Right lobe of liver (tissue), 4 donors: ENCODE results near the gene TBC1D25.

Experiments
- POLR2A ChIP-seq: fragments of 450-650 bp; IDR thresholded peaks from one replicate; pipeline ENCODE4 v1.6.1; 2017; ENCODE audit warnings: antibody characterized with exemption, mild to moderate bottlenecking
- TF ChIP-seq, protein P1 (sequence below), 4 donors: fragments of 200-600 bp in 3 of 4; fragments of 450-650 bp in 1 of 4; IDR thresholded peaks; one replicate each; pipeline versions ENCODE4 v1.5.1 to v1.8.0; 2016 to 2022; ENCODE audit warnings: antibody characterized with exemption in 4 of 4, mild to moderate bottlenecking in 2 of 4
- donor health status: DM: no; HTN: no; CAD: no.
- donor health status: DM: no; HTN: no; CAD: no.
- donor health status: DM: no; HTN: yes; CAD: no.

DNA sequence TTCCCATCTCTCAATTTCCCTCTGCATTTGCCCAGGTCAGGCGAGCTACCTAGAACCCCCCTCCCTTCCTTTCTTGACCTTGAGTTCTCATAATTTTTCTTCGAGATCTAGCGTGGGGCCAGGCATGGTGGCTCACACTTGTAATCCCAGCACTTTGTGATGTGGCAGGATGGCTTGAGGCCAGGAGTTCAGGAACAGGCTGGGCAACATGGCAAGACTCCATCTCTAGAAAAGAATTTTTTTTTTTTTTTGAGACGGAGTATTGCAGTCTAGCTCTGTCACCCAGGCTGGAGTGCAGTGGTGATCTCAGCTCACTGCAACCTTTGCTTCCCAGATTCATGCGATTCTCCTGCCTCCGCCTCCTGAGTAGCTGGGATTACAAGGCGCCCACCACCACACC, 35.3 kb upstream of the TBC1D25 start:
- TF ChIP-seq, protein P1, sequence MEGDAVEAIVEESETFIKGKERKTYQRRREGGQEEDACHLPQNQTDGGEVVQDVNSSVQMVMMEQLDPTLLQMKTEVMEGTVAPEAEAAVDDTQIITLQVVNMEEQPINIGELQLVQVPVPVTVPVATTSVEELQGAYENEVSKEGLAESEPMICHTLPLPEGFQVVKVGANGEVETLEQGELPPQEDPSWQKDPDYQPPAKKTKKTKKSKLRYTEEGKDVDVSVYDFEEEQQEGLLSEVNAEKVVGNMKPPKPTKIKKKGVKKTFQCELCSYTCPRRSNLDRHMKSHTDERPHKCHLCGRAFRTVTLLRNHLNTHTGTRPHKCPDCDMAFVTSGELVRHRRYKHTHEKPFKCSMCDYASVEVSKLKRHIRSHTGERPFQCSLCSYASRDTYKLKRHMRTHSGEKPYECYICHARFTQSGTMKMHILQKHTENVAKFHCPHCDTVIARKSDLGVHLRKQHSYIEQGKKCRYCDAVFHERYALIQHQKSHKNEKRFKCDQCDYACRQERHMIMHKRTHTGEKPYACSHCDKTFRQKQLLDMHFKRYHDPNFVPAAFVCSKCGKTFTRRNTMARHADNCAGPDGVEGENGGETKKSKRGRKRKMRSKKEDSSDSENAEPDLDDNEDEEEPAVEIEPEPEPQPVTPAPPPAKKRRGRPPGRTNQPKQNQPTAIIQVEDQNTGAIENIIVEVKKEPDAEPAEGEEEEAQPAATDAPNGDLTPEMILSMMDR (IDR thresholded peaks at IDR 0.05) = no peak
- TF ChIP-seq POLR2A = no peak
